Measurements from ENCODE around the gene GPR108.
"Not testable (repeated sequence)": the region's sequence is repeated elsewhere in the genome, so short reads cannot be mapped to it uniquely, and the experiment has no call there.

The GPR108 gene

DNA sequence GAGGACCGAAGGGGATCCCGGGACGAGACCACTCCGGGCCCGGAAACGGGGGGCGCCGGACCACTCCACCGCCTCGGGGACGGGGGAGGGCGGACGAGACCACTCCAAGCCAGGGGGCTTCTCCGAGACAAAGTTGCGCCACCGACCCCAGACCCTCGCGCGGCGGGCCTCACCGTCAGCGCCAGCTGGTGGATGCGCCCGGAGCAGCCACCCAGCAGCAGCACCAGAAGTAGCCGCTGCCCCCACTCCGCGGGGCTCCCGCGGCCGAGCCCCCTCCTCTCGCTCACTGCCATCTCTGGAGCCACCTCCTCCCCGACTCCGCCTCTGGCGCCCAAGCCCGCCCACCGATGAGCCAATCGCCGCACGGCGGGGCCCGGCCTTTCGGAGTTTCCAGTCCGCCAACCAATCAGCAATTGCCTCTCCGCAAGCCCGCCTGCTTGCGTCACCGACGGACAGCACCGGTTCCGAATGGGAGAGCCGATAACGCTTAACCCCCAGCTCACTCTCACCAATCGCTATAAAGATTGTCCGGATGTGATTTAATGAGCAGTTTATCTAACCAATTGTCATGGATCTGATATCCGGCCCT lies at the start of gene GPR108:
GPR108 (minus strand) TSS at position 297 of the 589 bp plus-strand sequence; CDS start at position 293, 4 bp downstream.
- H3K27ac Mint-ChIP-seq = peak within 1 kb of the TSS; percentile 98
- no peaks in the 10 kb centered on the region for H3K27me3 Mint-ChIP-seq
- peak within 1 kb of the TSS; percentile 97 for H3K4me3 Mint-ChIP-seq
- peaks cover 40% of the 10 kb centered on the region for H3K4me1 Mint-ChIP-seq (ENCODE audit: low read depth)
- DNase-seq = peak; percentile 99
- H3K36me3 Mint-ChIP-seq (ENCODE audit: low read depth) = peaks cover 54% of the 10 kb centered on the region
- no peaks in the 10 kb centered on the region for H3K9me3 Mint-ChIP-seq

DNA sequence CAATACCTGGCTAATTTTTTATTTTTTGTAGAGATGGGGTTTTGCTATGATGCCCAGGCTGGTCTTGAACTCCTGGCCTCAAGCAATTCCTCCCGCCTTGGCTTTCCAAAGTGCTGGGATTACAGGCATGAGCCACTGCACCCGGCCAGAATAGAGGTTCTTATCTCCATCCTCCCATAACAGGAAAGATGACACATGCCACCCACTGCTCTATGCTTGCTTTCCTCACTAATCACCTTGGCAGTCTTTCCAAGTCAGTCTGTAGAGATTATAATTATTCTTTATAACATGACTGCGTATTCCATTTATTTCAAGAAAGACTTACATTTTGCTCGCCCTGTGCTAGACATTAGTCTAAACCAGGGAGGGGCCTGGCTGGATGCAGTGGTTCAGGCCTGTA lies 41.8 kb upstream of the GPR108 start:
- Mint-ChIP-seq H3K27me3 (no peaks in the 10 kb centered on the region), H3K36me3 (ENCODE audit: low read depth) (peaks cover 65% of the 10 kb centered on the region), H3K9me3 (no peaks in the 10 kb centered on the region)

DNA sequence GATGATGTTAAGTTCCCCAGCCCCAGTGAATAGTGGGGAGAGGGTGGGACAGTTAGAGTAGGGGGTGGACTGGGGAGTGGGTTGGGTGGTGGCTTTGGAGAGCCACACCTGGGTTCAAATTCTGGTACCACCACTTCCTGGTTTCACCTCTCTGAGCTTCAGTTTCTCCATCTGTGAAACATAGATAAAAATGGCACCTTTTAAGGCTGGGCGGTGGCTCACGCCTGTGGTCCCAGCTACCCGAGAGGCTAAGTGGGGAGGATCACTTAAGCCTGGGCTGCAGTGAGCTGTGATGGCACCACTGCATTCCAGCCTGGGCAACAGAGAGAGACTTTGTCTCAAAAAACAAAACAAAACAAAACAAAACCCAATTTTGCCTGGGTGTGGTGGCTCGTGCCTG lies 41.0 kb upstream of the GPR108 start:
- H3K9me3 Mint-ChIP-seq = peaks cover 2% of the 10 kb centered on the region
- no peak for DNase-seq
- peak overlapping the region; percentile 89 for H3K27ac Mint-ChIP-seq
- H3K36me3 Mint-ChIP-seq (ENCODE audit: low read depth) = peaks cover 64% of the 10 kb centered on the region
- H3K4me3 Mint-ChIP-seq = no peak overlapping the region
- peaks cover 64% of the 10 kb centered on the region for H3K4me1 Mint-ChIP-seq (ENCODE audit: low read depth)
- H3K27me3 Mint-ChIP-seq = no peaks in the 10 kb centered on the region

More for the DNA sequence above, 41.8 kb upstream of the GPR108 start:
- Mint-ChIP-seq H3K4me1 (ENCODE audit: low read depth) (peaks cover 66% of the 10 kb centered on the region), H3K27ac (peak overlapping the region; percentile 68), H3K4me3 (no peak overlapping the region)
- no peak for DNase-seq

DNA sequence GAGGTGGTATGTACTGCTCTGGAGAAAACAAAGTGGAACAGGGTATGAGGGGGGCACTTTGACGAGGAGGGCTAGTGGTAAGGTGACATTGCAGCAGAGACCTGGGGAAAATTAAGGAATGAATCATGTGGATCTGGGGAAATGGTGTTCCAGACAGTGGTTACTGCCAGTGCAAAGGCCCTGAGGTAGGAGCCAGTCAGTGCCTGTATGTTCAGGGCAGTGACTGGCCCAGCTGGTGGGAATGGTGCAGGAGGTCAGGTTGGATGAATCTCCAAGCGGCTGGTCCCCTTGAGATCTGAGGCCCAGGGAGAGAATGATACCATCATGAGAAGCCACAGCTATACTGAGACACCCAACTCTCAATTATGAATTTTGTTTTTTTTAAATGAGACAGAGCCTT lies 40.1 kb upstream of the GPR108 start:
- H3K4me3 Mint-ChIP-seq = no peak overlapping the region

DNA sequence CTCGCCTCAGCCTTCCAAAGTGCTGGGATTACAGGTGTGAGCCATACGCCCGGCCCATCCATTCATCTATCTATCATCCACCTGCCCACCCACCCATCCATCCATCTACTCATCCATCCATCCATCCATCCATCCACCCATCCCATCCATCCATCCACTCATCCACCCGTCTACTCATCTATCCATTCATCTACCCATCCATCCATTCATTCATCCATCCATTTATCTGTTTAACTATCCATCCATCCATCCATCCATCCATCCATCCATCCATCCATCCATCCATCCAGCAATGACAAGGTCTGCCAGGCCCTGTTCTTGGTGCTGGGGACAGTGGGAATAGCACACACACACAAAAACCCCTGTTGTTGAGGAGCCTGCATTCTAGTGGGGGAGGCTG lies 39.6 kb upstream of the GPR108 start:
- H3K4me1 Mint-ChIP-seq (ENCODE audit: low read depth) = peaks cover 65% of the 10 kb centered on the region
- H3K36me3 Mint-ChIP-seq (ENCODE audit: low read depth) = peaks cover 72% of the 10 kb centered on the region
- no peak overlapping the region for H3K4me3 Mint-ChIP-seq

More for the DNA sequence above, 40.1 kb upstream of the GPR108 start:
- no peak for DNase-seq
- Mint-ChIP-seq H3K27me3 (no peaks in the 10 kb centered on the region), H3K27ac (peak overlapping the region; percentile 89), H3K36me3 (ENCODE audit: low read depth) (peaks cover 70% of the 10 kb centered on the region), H3K4me1 (ENCODE audit: low read depth) (peaks cover 63% of the 10 kb centered on the region), H3K9me3 (peaks cover 2% of the 10 kb centered on the region)

DNA sequence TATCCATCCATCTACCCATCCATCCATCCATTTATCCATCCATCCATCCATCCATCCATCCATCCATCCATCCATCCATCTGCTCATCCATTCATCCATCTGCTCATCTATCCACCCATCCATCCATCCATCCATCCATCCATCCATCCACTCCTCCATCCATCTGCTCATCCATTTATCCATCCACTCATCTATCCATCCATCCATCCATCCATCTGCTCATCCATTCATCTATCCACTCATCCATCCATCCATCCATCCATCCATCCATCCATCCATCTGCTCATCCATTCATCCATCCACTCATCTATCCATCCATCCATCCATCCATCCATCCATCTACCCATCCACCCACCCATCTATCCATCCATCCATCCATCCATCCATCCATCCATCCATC lies 38.7 kb upstream of the GPR108 start:
- peaks cover 62% of the 10 kb centered on the region for H3K36me3 Mint-ChIP-seq (ENCODE audit: low read depth)
- not testable (repeated sequence) for H3K27ac Mint-ChIP-seq

More for the DNA sequence above, 39.6 kb upstream of the GPR108 start:
- Mint-ChIP-seq H3K27me3 (no peaks in the 10 kb centered on the region), H3K27ac (peak overlapping the region; percentile 89), H3K9me3 (peaks cover 2% of the 10 kb centered on the region)
- DNase-seq = no peak

DNA sequence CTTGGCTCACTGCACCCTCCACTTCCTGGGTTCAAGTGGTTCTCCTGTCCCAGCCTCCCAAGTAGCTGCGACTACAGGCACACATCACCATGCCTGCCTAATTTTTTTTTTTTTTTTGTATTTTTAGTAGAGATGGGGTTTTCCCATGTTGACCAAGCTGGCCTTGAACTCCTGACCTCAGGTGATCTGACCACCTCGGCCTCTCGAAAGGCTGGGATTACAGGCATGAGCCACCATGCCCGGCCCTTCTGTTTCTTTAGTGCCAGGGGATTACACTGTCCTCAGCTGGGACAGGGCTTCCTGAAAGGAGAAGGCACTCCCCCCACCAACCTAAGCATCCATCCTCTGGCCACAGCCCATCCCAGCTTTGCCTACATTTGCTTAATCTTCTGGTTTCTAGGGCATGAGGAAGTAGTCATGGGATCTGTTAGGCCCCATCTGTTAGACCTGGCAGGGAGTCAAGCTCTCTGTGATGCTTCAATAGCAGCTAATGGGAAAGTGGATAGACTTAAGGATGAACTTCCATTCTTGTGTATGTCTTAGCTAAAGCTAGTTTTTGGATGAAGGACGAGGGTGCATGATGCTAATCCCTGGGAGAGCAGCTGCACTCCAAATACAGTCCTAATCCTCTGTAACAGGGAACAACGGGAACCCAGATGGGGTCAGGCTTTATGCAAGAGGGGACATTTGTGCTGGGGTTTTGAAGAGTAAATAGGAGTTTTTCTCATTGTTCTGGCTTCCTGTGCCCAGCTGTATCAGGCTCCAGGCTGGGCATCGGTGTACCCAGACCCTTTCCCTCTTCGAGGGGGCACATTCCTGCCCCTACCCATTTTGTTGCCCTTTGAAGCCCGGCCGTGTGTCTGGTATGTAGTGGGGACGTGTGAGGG lies 37.7 kb upstream of the GPR108 start:
- H3K36me3 Mint-ChIP-seq (ENCODE audit: low read depth) = peaks cover 53% of the 10 kb centered on the region

More for the DNA sequence above, 38.7 kb upstream of the GPR108 start:
- H3K4me3 Mint-ChIP-seq, DNase-seq, H3K27me3 Mint-ChIP-seq, H3K9me3 Mint-ChIP-seq: not testable (repeated sequence)
- peaks cover 59% of the 10 kb centered on the region for H3K4me1 Mint-ChIP-seq (ENCODE audit: low read depth)

DNA sequence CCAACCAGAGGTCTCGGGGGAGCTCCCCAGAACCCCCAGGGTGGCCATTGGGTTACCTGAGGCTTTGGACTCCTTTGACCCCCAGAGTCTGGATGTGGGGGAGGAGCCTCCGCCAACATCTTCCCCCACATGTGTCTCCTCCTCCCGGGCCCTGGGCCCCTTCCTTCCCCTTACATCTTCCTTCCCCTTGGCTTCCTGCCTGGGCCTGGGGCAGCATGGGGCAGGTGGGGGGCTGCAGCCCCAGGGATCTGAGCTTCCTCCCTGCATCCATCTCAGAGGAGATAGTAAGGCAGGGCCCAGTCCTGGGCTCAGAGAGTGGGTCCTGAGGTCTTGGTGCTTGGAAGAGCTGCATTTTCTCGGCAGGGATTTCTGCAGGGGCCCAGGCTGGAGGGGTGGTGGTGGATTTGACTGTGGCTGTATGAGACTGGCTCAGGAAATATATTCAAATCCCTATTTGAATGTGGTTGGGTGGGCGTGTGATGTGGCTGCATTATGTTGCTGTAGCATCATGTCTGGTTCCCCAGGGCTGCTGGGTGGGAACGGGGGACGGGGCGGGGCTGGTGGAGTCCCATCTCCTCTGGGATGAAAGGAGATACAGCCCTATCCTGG lies 36.0 kb upstream of the GPR108 start:
- peak; percentile 77 for DNase-seq
- no peaks in the 10 kb centered on the region for H3K27me3 Mint-ChIP-seq
- H3K9me3 Mint-ChIP-seq = peaks cover 2% of the 10 kb centered on the region

More for the DNA sequence above, 37.7 kb upstream of the GPR108 start:
- H3K27ac Mint-ChIP-seq = peak overlapping the region; percentile 73
- peaks cover 2% of the 10 kb centered on the region for H3K9me3 Mint-ChIP-seq
- H3K27me3 Mint-ChIP-seq = no peaks in the 10 kb centered on the region
- H3K4me3 Mint-ChIP-seq = peak overlapping the region; percentile 62
- peaks cover 54% of the 10 kb centered on the region for H3K4me1 Mint-ChIP-seq (ENCODE audit: low read depth)
- DNase-seq = no peak

DNA sequence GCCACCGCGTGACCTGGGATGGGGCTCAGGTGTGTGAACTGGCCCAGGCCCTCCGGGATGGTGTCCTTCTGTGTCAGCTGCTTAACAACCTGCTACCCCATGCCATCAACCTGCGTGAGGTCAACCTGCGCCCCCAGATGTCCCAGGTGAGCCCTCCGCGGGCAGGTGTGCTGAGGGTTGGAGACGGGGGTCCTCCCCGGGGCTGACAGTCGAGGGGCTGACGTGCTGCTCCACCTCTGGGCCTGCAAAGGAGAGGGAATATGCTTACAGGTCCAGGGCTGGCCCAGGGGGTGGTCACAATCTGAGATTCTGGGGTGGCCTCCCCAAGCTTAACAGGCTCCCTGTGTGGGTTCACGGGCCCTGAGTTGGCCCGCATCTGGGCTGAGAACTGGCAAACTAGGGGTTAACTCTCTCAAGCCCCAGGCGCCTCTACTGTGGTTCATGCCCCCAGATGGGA lies 35.5 kb upstream of the GPR108 start:
- Mint-ChIP-seq H3K27me3 (no peaks in the 10 kb centered on the region), H3K9me3 (peaks cover 2% of the 10 kb centered on the region), H3K27ac (peak overlapping the region; percentile 97), H3K36me3 (ENCODE audit: low read depth) (peaks cover 44% of the 10 kb centered on the region), H3K4me3 (peak overlapping the region; percentile 95), H3K4me1 (ENCODE audit: low read depth) (peaks cover 53% of the 10 kb centered on the region)
- no peak for DNase-seq

More for the DNA sequence above, 36.0 kb upstream of the GPR108 start:
- H3K4me1 Mint-ChIP-seq (ENCODE audit: low read depth) = peaks cover 53% of the 10 kb centered on the region
- peak overlapping the region; percentile 95 for H3K4me3 Mint-ChIP-seq
- H3K27ac Mint-ChIP-seq = peak overlapping the region; percentile 97
- H3K36me3 Mint-ChIP-seq (ENCODE audit: low read depth) = peaks cover 48% of the 10 kb centered on the region

DNA sequence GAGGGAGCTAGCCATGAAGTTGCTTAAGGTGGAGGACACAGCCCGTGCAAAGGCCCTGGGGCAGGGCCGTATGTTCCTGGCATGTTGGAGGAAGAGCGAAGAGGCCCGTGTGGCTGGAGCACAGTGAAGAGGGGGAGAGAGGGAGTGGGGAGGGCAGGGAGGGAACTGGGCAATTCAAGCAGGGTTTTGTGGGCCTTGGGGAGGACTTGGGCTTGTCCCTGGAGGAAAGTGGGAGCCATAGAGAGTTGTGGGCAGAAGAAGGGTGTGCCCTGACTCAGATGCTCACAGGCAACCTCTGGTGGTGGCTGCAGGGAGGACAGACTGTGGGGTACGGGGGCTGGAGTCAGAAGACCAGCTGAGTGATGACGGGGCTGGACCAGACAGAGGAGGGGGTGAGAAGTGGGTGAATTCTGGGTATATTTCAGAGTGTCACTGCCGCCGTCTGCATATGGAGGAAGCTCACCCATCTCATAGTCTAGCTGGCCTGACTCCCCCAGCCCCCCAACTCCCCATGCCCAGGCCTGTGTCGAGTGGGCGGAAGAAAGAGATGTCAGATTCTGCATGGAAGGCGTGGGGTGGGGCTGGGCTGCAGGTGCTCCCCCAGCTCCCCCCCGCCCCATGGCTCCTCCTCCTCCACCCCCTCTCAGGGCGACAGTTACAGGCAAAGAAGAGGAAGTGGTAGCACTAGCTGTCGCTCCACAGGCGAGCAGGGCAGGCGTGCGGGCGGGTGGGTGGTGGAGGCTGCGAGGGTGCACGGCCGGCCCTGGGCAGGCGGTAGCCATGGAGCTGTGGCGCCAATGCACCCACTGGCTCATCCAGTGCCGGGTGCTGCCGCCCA lies 34.9 kb upstream of the GPR108 start, which contains the start of gene VAV1:
VAV1 (plus strand) TSS at position 681 of the 838 bp plus-strand sequence; CDS start at position 781, 100 bp downstream.
- peak within 1 kb of the TSS; percentile 97 for H3K27ac Mint-ChIP-seq
- H3K4me1 Mint-ChIP-seq (ENCODE audit: low read depth) = peaks cover 52% of the 10 kb centered on the region
- peak; percentile 83 for DNase-seq

DNA sequence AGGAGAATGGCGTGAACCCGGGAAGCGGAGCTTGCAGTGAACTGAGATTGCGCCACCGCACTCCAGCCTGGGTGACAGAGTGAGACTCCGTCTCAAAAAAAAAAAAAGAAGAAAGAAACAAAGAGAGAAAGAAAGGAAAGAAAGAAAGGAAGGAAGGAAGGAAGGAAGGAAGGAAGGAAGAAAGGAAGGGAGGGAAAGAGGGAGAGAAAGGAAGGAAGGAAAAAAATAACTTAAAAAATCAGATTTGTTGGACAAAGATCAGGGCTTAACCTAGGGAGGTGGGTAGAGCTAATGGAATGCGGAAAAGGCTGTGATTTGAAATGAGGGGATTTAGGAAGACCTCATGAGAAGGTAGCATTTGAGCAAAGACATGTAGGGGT lies 34.3 kb upstream of the GPR108 start:
- Mint-ChIP-seq H3K4me1 (ENCODE audit: low read depth) (peaks cover 53% of the 10 kb centered on the region), H3K27ac (peak overlapping the region; percentile 97), H3K4me3 (peak overlapping the region; percentile 95), H3K36me3 (ENCODE audit: low read depth) (peaks cover 37% of the 10 kb centered on the region)
- H3K9me3 Mint-ChIP-seq, H3K27me3 Mint-ChIP-seq, DNase-seq: not testable (repeated sequence)

More for the DNA sequence above, 34.9 kb upstream of the GPR108 start, which contains the start of gene VAV1:
- Mint-ChIP-seq H3K9me3 (peaks cover 2% of the 10 kb centered on the region), H3K27me3 (no peaks in the 10 kb centered on the region), H3K4me3 (peak within 1 kb of the TSS; percentile 95), H3K36me3 (ENCODE audit: low read depth) (peaks cover 38% of the 10 kb centered on the region)

DNA sequence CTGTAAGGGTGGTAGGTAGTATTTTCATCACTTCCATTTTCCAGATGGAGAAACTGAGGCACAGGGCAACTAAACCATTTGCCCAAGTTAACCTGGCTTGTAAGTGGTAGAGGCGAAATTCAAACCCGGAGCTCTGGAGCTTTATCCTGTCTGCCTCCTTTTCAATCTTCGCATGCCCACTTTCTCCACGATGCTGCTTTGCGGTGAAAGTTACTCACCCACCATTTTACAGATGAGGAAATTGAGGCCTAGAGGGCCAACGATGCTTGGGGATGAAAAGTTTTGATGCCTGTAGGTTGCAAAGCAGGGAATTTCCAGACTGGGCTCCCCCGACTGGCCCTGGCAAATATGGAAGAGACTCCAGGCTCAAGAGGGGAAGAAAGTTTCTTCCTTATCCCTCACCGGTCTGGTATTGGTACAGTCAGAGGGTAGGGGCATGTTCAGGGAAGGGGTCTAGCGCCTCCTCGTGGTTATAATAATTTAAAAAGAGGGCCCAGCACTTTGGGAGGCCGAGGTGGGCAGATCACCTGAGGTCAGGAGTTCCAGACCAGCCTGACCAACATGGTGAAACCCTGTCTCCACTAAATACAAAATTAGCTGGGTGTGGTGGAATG lies 31.7 kb upstream of the GPR108 start:
- Mint-ChIP-seq H3K4me1 (ENCODE audit: low read depth) (peaks cover 55% of the 10 kb centered on the region), H3K9me3 (peaks cover 2% of the 10 kb centered on the region), H3K27me3 (no peaks in the 10 kb centered on the region), H3K36me3 (ENCODE audit: low read depth) (peaks cover 27% of the 10 kb centered on the region), H3K27ac (peak overlapping the region; percentile 97), H3K4me3 (no peak overlapping the region)
- DNase-seq = no peak

DNA sequence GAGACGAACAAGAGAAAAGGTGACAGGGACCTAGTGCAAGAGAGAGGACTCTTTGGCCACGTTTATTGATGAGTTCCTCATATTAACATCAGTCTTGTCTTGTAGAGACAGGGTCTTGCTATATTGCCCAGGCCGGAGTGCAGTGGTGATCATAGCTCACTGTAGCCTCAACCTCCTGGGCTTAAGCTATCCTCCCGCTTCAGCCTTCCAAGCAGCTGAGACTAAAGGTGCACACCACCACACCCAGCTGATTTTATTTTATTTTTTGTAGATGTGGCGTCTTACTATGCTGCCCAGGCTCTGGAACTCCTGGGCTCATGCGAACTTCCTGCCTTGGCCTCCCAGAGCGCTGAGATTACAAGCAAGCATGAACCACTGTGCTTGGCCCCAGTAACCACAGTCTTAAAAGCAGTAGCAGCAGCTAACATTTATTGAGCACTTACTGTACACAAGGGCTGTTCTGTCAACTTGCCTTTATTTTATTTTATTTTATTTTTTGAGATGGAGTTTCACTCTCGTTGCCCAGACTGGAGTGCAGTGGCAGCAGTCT lies 30.9 kb upstream of the GPR108 start:
- H3K36me3 Mint-ChIP-seq (ENCODE audit: low read depth) = peaks cover 23% of the 10 kb centered on the region
- peak overlapping the region; percentile 97 for H3K27ac Mint-ChIP-seq
- H3K4me3 Mint-ChIP-seq = peak overlapping the region; percentile 87
- H3K4me1 Mint-ChIP-seq (ENCODE audit: low read depth) = peaks cover 51% of the 10 kb centered on the region
- H3K9me3 Mint-ChIP-seq = no peaks in the 10 kb centered on the region
- no peaks in the 10 kb centered on the region for H3K27me3 Mint-ChIP-seq
- DNase-seq = no peak
